Panc1 (cell line): ENCODE measurements around the gene CHST11. TPM values are rescaled to one million over a fixed set of nuclear protein-coding genes. Genes with fewer than 3 reads are reported as not detected.

Source experiments
- ATAC-seq: fragments of 200-7000 bp; cut with Tn5 transposase; 2 replicates; pipeline ENCODE4 v1.9.1; 2020; ENCODE audit warnings: mild to moderate bottlenecking, moderate library complexity
- BruUV-seq: library from RNA; stranded (reverse); fragments of 400-500 nt; replicated peaks from 2 replicates; lab custom pipeline; 2021; lab: Mats Ljungman, UMichigan
- CTCF ChIA-PET: fragments of 300-600 bp; sonication (Branson Sonifier 250); formaldehyde crosslinking; loops from one replicate; lab custom pipeline; 2022; ENCODE audit warnings: antibody characterized with exemption; lab: Charles Lee
- POLR2A ChIA-PET: fragments of 300-600 bp; sonication (Branson Sonifier 250); formaldehyde crosslinking; loops from one replicate; lab custom pipeline; 2022; ENCODE audit warnings: antibody characterized with exemption; lab: Charles Lee
- DNase-seq: peaks from one replicate; pipeline ENCODE4 v3.0.0-alpha.2; 2010; ENCODE audit warnings: low read depth, low spot score
- H3K27ac ChIP-seq: 2 replicates; pipeline ENCODE4 v1.5.1; 2011; ENCODE audit warnings: mild to moderate bottlenecking, low read length, inconsistent platforms
- H3K27me3 ChIP-seq: fragments of 200-500 bp; sonication (Bioruptor generic); 2 replicates; pipeline ENCODE4 v1.6.0; 2014; ENCODE audit warnings: low read length, inconsistent platforms; ENCODE audit not compliant: control insufficient read depth, insufficient read depth
- H3K36me3 ChIP-seq: fragments of 200-500 bp; sonication (Bioruptor generic); 2 replicates; pipeline ENCODE4 v1.5.1; 2014; ENCODE audit warnings: inconsistent platforms, mild to moderate bottlenecking, low read length, moderate library complexity; ENCODE audit not compliant: control insufficient read depth, insufficient read depth
- H3K4me1 ChIP-seq: 2 replicates; pipeline ENCODE4 v1.5.1; 2011; ENCODE audit warnings: inconsistent platforms, mild to moderate bottlenecking, low read length, moderate library complexity; ENCODE audit not compliant: control insufficient read depth, insufficient read depth
- H3K4me3 ChIP-seq, 2 experiments: 2 replicates each; pipeline ENCODE4 v1.5.1; 2011 to 2012; ENCODE audit warnings: low read depth in 2 of 2, low read length in 2 of 2, mild to moderate bottlenecking in 2 of 2, inconsistent platforms in 1 of 2, moderate library complexity in 1 of 2
- H3K9me3 ChIP-seq: fragments of 200-500 bp; sonication (Bioruptor generic); 2 replicates; pipeline ENCODE4 v1.5.1; 2014; ENCODE audit warnings: low read depth, mild to moderate bottlenecking, inconsistent platforms, low read length, moderate library complexity; ENCODE audit not compliant: control insufficient read depth, insufficient read depth
- CTCF ChIP-seq: fragments of 450-650 bp; IDR thresholded peaks from 2 replicates; pipeline ENCODE4 v1.5.1; 2017; ENCODE audit warnings: mild to moderate bottlenecking
- POLR2AphosphoS5 ChIP-seq: IDR thresholded peaks from 2 replicates; pipeline ENCODE4 v1.6.1; 2012; ENCODE audit warnings: mild to moderate bottlenecking, low read depth, low read length, moderate library complexity
- SIN3A ChIP-seq: IDR thresholded peaks from 2 replicates; pipeline ENCODE4 v1.6.1; 2012; ENCODE audit warnings: low read depth, mild to moderate bottlenecking, low read length, moderate library complexity, borderline replicate concordance; ENCODE audit not compliant: insufficient read depth
- TCF7L2 ChIP-seq: IDR thresholded peaks from 2 replicates; pipeline ENCODE4 v1.6.1; 2011; ENCODE audit warnings: mild to moderate bottlenecking, low read depth, low read length, inconsistent platforms
- in situ Hi-C: cut with HindIII; loops from 2 replicates; pipeline ENCODE4 v1.10.0; 2016; ENCODE audit warnings: low sequenced_read_pairs, low pct_unique_long_range_greater_than_20kb
- intact Hi-C: fragments of 100-400 bp; cut with micrococcal nuclease; formaldehyde crosslinking; loops from one replicate; pipeline ENCODE4 v1.10.0; 2022; ENCODE audit not compliant: unreplicated experiment
- total RNA-seq: library from RNA; stranded (reverse); gene quantifications from one replicate; pipeline ENCODE4 v1.2.1, GENCODE V29; 2021; ENCODE audit not compliant: unreplicated experiment
- TF ChIP-seq, protein P1 (sequence below), 2 experiments: IDR thresholded peaks; 2 replicates each; pipeline ENCODE4 v1.6.1; 2011 to 2012; ENCODE audit warnings: low read depth in 2 of 2, control low read depth in 1 of 2, low read length in 1 of 2, mild to moderate bottlenecking in 1 of 2, moderate library complexity in 1 of 2; ENCODE audit not compliant: insufficient read depth in 1 of 2

Gene CHST11
- total RNA-seq, 1 experiment from 2014 or later, result 11.4 TPM

- ATAC-seq (no peak), DNase-seq (no peak)
- TF ChIP-seq SIN3A, result no peak
- TF ChIP-seq CTCF, result no peak
- TF ChIP-seq POLR2AphosphoS5, result no peak
- no peak for TF ChIP-seq TCF7L2
- TF ChIP-seq, protein P1, sequence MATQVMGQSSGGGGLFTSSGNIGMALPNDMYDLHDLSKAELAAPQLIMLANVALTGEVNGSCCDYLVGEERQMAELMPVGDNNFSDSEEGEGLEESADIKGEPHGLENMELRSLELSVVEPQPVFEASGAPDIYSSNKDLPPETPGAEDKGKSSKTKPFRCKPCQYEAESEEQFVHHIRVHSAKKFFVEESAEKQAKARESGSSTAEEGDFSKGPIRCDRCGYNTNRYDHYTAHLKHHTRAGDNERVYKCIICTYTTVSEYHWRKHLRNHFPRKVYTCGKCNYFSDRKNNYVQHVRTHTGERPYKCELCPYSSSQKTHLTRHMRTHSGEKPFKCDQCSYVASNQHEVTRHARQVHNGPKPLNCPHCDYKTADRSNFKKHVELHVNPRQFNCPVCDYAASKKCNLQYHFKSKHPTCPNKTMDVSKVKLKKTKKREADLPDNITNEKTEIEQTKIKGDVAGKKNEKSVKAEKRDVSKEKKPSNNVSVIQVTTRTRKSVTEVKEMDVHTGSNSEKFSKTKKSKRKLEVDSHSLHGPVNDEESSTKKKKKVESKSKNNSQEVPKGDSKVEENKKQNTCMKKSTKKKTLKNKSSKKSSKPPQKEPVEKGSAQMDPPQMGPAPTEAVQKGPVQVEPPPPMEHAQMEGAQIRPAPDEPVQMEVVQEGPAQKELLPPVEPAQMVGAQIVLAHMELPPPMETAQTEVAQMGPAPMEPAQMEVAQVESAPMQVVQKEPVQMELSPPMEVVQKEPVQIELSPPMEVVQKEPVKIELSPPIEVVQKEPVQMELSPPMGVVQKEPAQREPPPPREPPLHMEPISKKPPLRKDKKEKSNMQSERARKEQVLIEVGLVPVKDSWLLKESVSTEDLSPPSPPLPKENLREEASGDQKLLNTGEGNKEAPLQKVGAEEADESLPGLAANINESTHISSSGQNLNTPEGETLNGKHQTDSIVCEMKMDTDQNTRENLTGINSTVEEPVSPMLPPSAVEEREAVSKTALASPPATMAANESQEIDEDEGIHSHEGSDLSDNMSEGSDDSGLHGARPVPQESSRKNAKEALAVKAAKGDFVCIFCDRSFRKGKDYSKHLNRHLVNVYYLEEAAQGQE (IDR thresholded peaks at IDR 0.05; ENCODE audit: insufficient read depth in 1 of 2, low read depth in 2 of 2, low read length in 1 of 2), result no peak
- POLR2A ChIA-PET, result no interaction called here
- intact Hi-C loops (no loop called here), in situ Hi-C loops (no loop called here)
- BruUV-seq, result no TSS peak
- Histone ChIP-seq H3K4me1 (no peaks in the 10 kb centered on the region), H3K36me3 (no peaks in the 10 kb centered on the region), H3K9me3 (no peaks in the 10 kb centered on the region), H3K4me3 (no peak overlapping the region), H3K27me3 (no peaks in the 10 kb centered on the region), H3K27ac (no peak overlapping the region)
- CTCF ChIA-PET, result no interaction called here
Observed at GRCh38 chr12:104618691-104619090, 161.9 kb downstream of the CHST11 start.

DNA sequence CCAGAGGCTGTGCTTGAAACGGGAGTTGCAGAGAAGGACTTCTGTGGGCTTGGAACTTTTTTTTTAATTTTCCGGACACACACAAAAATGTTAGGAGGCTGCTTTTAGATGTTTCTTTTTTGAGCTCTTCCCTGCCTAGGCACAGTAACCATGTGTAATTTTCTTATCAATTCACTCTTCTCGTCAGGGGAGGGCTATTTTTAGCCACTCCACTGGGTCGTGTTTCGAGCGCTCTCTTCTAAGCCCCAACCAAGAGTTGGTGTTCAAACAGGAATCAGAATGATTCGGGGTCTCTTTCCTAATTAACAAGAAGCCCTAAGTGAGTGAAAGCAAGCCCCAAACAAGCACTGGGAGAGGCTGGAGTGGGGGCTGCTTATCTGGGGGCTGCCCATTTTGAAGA lies 162.6 kb downstream of the CHST11 start:
- DNase-seq (no peak), ATAC-seq (no peak)
- CTCF ChIA-PET, result no interaction called here
- intact Hi-C loops, result no loop called here
- H3K9me3 ChIP-seq, result no peaks in the 10 kb centered on the region
- no peaks in the 10 kb centered on the region for H3K27me3 ChIP-seq
- no peak overlapping the region for H3K4me3 ChIP-seq
- H3K27ac ChIP-seq, result no peak overlapping the region
- H3K4me1 ChIP-seq, result no peaks in the 10 kb centered on the region
- in situ Hi-C loops, result no loop called here
- TF ChIP-seq, protein P1 (IDR thresholded peaks at IDR 0.05; ENCODE audit: insufficient read depth in 1 of 2, low read depth in 2 of 2, low read length in 1 of 2), result no peak
- TF ChIP-seq POLR2AphosphoS5, result no peak
- no peak for TF ChIP-seq TCF7L2
- TF ChIP-seq CTCF, result no peak
- TF ChIP-seq SIN3A, result no peak
- POLR2A ChIA-PET, result no interaction called here
- BruUV-seq, result no TSS peak
- no peaks in the 10 kb centered on the region for H3K36me3 ChIP-seq
